Left forelimb (tissue), 1 donor: ENCODE data around the gene KDELR3.

Experiments
- DNase-seq: peaks from one replicate; pipeline ENCODE4 v3.0.0-alpha.2; 2018; ENCODE audit warnings: low spot score

Gene KDELR3

GRCh38 chr22:38467904-38468442, at the start of gene KDELR3:
Gene KDELR3, plus strand, starts transcription at chr22:38468096. Its CDS starts 138 bp downstream, at chr22:38468234.
- DNase-seq: peak; percentile 82

GRCh38 chr22:38418589-38418988, 49.3 kb upstream of the KDELR3 start:
- no peak for DNase-seq

GRCh38 chr22:38419121-38419857, 48.6 kb upstream of the KDELR3 start:
- DNase-seq: peak; percentile 44

- peak; percentile 31 for DNase-seq
These were observed 48.1 kb upstream of the KDELR3 start for GRCh38 chr22:38419858-38420160.

GRCh38 chr22:38420734-38421133, 47.2 kb upstream of the KDELR3 start:
- DNase-seq: no peak

- DNase-seq: no peak
These were observed 45.0 kb upstream of the KDELR3 start for GRCh38 chr22:38422611-38423511.

GRCh38 chr22:38423512-38424503, 44.1 kb upstream of the KDELR3 start:
- no peak for DNase-seq

- no peak for DNase-seq
These were observed 43.3 kb upstream of the KDELR3 start for GRCh38 chr22:38424525-38425080.

- no peak for DNase-seq
These were observed 41.3 kb upstream of the KDELR3 start for GRCh38 chr22:38426628-38427027.

GRCh38 chr22:38427465-38427864, 40.4 kb upstream of the KDELR3 start:
- no peak for DNase-seq

- no peak for DNase-seq
These were observed 40.0 kb upstream of the KDELR3 start for GRCh38 chr22:38427940-38428339.

GRCh38 chr22:38428714-38429113, 39.2 kb upstream of the KDELR3 start:
- DNase-seq: no peak

- no peak for DNase-seq
These were observed 38.3 kb upstream of the KDELR3 start for GRCh38 chr22:38429499-38430068.

- DNase-seq: no peak
These were observed 36.5 kb upstream of the KDELR3 start for GRCh38 chr22:38431266-38432010.

GRCh38 chr22:38432264-38432663, 35.6 kb upstream of the KDELR3 start:
- no peak for DNase-seq

- no peak for DNase-seq
These were observed 34.0 kb upstream of the KDELR3 start for GRCh38 chr22:38433871-38434270.

GRCh38 chr22:38435010-38435409, 32.9 kb upstream of the KDELR3 start:
- DNase-seq: no peak

GRCh38 chr22:38435965-38436364, 31.9 kb upstream of the KDELR3 start:
- DNase-seq: no peak

GRCh38 chr22:38436629-38437395, 31.1 kb upstream of the KDELR3 start:
- DNase-seq: no peak

GRCh38 chr22:38437416-38437815, 30.5 kb upstream of the KDELR3 start:
- DNase-seq: no peak
